Fibroblast of skin of left biceps (primary cell): ENCODE measurements around the gene SUMO3.

Experiments
- DNase-seq, 2 experiments: peaks; one replicate each; pipeline ENCODE4 v3.0.0-alpha.2; 2013; ENCODE audit warnings: low read depth in 2 of 2

Gene SUMO3

GRCh38 chr21:44779417-44780136 is 38.3 kb downstream of the SUMO3 start:
- DNase-seq = no peak

DNA sequence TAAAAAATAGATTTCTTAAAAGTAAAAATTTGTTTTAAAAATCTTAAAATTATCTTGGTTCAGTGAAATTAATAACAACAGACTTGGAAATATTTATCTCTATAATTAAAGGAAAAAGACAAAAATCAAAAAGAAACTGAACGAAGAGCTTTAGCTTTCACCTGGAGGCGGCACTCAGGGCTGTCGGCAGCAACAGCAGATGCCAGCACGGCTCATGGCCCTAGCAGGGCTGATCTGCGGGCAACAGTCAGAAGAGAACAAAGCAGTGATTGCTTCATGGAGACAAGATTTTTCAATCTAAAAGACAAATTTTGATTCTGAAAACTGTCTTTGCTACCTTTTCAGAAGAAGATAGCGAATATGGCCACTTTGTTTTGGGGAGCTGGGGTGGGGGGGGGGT is 38.9 kb downstream of the SUMO3 start:
- no peak for DNase-seq

GRCh38 chr21:44778499-44778911 is 39.4 kb downstream of the SUMO3 start:
- DNase-seq = no peak

DNA sequence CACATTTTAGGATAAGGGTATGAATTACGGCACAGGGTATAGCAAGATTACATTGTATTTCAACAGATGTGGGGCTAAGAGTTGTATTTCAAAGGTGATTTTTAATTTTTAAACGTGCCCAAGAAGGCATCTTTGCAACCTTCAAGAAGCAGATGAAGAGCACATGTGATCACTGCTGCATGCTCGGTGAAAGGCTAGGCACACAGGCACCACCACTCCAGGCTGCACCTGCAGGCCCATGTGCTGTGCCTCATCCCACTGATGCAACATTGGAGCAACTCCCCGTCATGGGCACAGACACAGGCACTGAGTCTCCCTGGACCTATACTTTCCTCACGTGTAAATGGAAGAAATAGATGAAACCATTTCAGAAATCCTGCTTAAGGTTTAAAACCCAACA is 39.8 kb downstream of the SUMO3 start:
- no peak for DNase-seq

- no peak for DNase-seq
These were observed 42.9 kb downstream of the SUMO3 start for GRCh38 chr21:44774972-44775371.

- DNase-seq = no peak
These were observed 44.5 kb downstream of the SUMO3 start for GRCh38 chr21:44773291-44773932.

DNA sequence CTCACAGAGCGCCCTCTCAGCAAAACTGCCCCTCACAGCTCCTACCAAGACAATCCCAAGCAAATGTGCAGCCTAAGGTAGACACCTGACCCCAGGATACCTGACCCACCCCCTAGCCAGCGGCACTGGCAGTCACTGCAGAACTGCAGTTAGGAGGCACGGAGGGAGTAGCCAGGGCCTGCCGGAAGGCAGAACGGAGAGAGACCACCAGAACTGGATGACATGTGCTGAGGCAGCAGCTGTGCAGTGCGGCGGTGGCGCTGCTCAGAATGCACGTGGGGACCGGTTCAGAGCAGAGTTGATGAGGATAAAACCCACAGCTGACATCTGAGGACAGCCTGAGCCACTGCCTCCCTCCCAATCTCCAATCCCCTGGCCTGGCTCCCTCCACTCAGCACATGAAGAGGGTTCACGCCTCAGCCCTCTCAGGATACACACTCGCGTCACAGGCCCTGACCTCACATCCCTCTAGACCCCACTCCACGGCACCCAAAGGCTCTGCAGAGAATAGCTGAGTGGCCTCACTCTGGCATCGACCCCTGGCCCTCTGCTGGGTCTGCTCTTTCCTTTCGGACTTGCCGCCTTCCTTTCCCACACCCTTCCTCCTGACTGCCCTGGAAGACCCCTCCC is 45.9 kb downstream of the SUMO3 start:
- no peak for DNase-seq

- no peak for DNase-seq
These were observed 49.7 kb downstream of the SUMO3 start for GRCh38 chr21:44767834-44768831.

DNA sequence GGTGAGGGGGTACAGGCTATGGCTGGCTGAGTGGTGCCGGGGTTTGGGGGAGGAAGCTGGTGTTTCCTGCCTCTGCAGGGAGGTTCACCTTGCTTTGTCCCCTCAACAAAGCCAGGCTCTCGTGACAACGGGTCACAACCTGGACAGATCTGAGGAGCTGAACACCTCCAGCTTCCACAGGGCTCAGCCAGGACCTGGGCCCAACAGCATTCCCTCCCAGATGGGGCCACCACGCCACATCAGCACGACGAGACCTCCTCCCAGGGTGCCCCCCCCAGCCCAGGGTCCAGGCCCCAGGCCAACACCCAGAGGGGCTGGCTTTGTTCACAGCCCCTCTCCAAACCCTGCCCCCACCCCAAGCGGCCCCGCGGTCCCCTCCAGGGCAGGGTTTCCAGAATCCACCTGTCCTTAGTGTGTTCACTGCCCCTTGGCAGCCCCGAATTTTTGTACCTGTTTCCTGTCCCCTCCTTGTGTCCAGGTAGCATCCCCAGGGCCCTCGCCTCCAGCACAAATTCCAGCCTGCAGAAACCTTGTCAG is 51.0 kb downstream of the SUMO3 start:
- no peak for DNase-seq

DNA sequence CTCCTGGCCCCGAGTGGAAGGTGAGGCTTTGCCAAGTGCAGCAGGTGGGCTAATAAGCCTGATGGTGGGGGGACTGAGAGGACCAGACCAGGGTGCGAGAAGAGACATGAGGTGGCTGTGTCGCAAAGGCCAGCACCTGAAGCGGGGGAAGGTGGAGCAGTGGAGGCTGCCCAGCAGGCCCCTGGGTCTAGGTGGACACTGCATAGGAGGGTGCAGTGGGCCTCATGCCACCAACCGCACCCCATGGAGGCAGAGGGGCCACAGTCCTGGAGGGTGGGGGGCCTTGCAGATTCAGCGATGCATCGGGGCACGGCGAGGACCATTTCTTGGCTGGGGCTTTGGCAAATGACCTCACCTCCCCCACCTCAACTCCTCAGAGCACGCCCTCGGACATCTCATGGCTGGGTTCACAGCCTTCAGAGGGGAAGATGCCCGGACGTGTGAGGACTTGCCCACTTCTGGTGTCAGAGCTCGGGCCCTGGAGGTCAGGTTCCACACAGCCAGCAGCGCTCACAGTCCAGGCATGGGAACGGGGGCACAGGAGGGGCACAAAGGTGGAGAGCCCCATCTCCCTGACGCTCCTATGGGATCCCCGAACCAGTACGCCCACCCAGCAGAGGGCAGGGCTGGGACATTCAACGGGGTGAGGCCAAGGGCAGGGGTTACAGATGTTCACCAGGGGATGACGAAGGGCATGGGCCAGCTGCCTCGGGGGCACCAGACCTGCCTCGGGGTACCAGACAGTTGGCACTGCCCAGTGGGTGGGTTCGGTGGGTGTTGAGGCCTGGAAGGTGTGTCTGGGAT is 51.6 kb downstream of the SUMO3 start:
- DNase-seq = no peak

GRCh38 chr21:44765231-44766013 is 52.4 kb downstream of the SUMO3 start:
- DNase-seq = no peak

DNA sequence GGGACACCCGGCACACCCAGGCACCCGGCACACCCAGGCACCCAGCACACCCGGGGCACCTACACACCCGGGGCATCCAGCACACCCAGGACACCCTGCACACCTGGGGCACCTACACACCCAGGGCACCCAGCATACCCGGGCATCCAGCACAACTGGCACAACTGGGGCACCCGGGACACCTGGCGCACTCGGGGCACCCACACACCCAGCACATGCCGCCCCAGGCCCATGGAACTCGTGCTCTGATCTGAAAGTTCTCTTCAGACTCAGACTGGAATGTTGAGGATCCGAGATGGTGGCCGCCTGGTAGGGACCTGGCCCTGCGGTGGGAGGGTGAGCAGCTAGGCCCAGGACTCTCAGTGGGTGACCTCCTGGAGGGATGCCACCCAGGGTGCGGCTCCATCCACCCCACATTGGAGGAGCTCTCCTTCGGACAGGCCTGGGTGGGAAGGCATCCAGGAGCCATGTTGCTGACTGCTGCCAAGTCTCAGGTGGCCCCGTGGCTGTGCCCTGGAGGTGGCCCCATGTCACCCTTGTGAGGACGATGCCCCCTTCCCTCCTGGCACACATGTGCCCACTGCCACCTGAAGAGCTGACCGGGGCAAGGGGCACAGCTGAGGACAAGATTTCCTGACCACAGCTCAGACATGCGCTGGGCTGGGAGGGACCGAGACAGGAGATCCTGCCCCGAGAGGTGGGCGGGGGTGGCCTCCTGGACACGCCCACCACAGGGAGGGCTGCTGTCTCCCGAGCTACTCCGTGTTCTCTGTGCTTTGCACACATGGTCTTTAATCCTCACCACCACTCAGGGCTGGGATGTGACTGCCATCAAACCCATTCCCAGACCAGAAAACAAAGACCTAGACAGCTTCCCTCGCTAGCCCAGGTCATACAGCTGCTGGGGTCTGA is 53.3 kb downstream of the SUMO3 start:
- no peak for DNase-seq

DNA sequence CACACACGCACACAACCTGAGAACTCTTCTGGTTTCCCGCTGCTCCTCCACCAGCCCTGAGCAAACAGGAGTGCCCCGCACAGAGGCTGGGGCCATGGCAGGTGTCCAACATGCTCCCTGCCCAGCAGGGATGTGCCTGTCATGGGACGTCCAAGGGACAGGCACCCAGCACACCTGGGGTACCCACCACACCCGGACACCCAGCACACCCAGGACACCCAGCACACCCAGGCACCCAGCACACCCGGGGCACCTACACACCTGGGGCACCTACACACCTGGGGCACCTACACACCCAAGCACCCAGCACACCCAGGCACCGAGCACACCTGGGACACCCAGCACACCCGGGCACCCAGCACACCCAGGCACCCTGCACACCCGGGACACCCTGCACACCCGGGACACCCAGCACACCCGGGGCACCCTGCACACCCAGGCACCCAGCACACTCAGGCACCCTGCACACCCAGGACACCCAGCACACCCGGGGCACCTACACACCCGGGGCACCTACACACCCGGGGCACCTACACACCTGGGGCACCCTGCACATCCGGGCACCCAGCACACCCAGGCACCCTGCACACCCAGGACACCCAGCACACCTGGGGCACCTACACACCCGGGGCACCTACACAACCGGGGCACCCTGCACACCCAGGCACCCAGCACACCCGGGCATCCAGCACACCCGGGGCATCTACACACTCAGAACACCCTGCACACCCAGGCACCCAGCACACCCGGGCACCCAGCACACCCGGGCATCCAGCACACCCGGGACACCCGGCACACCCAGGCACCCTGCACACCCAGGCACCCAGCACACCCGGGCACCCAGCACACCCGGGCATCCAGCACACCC is 54.2 kb downstream of the SUMO3 start:
- DNase-seq = no peak

DNA sequence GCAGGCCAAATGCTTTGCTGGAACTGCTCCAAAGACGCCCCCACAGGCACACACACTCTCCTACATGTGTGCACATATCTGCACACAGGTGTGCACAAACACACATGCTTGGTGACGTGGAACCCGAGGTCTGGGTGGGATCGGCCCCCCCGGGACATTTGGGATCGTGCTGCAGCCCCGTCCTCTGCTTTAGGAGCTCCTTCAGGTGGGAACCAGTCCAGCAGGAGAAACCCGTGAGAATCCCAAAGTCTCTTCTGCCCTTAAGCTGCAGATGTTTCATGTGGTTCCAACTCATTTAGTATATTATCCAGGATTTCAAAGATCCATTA is 54.8 kb downstream of the SUMO3 start:
- DNase-seq = no peak

DNA sequence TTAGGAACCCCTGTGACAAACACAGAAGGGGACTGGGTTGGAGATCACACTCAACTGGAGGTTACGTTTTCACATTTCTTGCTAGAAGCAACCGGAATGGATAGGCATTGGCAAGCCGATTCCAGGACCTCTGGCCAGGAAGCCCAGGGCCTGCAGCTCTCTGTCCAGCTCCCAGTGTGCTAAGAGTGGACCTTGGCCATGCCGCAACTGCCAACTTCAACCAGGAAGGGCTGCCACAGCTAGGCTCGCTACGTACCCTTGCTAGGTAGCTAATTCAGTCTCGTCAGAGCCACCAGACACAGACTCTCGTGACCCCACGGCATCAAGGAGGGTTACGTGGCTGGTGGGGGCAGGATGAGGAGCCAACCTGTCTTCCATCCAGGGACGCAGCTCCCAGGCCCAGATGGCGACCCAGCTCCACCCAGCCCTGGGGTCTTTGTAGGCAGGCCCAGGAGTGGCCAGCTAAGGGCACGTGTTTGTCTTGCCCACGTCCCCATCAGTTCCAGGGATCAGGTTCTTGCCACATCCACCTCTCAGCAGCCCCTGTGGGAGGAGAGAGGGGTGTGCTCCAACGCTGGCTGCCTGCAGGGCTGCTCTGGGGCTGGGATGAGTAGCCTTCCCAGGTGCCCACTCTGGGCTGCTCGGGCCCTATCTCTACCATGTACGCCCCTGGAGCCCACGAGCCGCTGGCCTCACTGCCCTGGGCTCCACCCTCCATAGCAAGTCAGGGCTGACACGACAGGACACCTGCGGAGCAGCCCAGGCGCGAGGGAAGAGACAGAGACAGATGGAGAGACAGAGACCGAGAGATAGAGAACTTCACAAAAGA is 55.4 kb downstream of the SUMO3 start:
- DNase-seq = no peak

GRCh38 chr21:44761747-44762208 is 56.1 kb downstream of the SUMO3 start:
- DNase-seq = no peak
